OCI-LY3 (cell line): ENCODE results near the gene CHMP4A.

Experiments
- CTCF ChIP-seq: fragments of 200-600, 300-600 bp; sonication (generic); IDR thresholded peaks from 2 replicates; pipeline ENCODE4 v1.5.1; 2014; ENCODE audit warnings: antibody characterized with exemption, low read length, low read depth
- EZH2phosphoT487 ChIP-seq: fragments of 200-600 bp; shearing (Covaris generic); IDR thresholded peaks from 2 replicates; pipeline ENCODE4 v1.6.1; 2018; ENCODE audit warnings: antibody characterized with exemption, mixed run types, low read depth

GRCh38 chr14:24260780-24261157 is 47.5 kb upstream of the CHMP4A start:
- TF ChIP-seq CTCF (no peak), EZH2phosphoT487 (no peak)
